ENCODE results near the gene PCAT7. TPM values are rescaled to one million over a fixed set of nuclear protein-coding genes. Genes with fewer than 3 reads are reported as not detected.
"Not testable (repeated sequence)": the region's sequence is repeated elsewhere in the genome, so short reads cannot be mapped to it uniquely, and the experiment has no call there.

PCAT7 gene
- total RNA-seq (under 1 TPM in 3 of 4 donors, not detected in 1; 0.12 to 0.62 (median 0.42) TPM), polyA plus RNA-seq (under 1 TPM in 2 of 3 donors, not detected in 1; 0.21 to 0.44 TPM)
- long read RNA-seq, donor 1: 0 reads
- long read RNA-seq, donor 2, partial matches to known transcripts: 0 of 1 reads
- long read RNA-seq, donor 2, other reads (novel, unspliced or antisense): 1 of 1 reads

DNA sequence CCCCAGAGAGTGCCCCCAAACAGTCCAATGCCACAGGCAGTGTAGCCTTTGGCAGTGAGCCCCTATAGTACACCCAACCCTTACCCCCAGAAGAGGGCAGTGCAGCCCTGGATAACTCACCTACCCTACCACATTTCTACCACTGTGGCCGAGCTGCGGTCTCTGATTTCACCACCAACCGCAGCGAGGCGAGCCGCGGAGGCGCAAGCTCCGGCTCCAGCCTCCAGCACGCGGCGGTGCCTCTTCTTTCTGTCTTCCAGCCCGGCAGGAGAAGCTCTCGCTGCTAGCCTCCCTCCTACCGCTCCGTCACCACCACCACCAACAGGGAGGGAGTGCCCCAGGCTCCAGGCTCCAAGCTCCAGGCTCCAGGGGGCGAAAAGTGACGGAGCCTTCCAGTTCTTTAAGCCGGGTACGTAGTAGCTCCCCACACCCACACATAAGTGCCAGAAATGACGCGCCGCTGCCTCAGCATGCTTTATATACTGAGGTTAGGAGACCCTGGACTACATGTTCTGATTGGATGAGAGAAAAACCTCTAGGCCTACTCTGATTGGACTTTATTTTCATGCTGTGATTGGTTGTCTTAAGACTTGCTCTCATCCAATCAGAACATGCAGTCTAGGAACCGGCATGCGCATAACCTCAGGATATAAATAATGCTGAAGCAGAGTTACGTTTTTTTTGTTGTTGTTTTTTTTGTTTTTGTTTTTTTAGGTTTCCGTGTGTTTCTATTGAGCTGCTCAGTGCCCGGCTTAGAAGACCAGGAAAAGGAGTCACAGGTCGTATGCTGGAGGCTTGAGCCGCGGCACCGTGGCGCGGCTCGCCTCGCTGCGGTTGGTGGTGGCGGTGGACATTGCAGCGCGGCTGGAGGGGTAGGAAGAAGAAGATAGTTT is at the start of gene PCAT7:
PCAT7 (plus strand) TSS at position 645 of the 893 bp plus-strand sequence.
- intact Hi-C loops (cut with DNase I): no loop called here
- no peak for DNase-seq
- peak within 1 kb of the TSS; percentile 46 for H3K4me3 ChIP-seq

GRCh38 chr9:94506370-94506769 is 48.5 kb upstream of the PCAT7 start:
- DNase-seq; H3K27ac ChIP-seq; H3K9me3 ChIP-seq; H3K4me3 ChIP-seq; H3K36me3 ChIP-seq (ENCODE audit: insufficient read depth in 1 of 2, low read depth in 1 of 2); H3K27me3 ChIP-seq (ENCODE audit: insufficient read depth in 3 of 3, low read length in 2 of 3); H3K4me1 ChIP-seq; ATAC-seq; intact Hi-C loops (cut with DNase I): not testable (repeated sequence)
- WGBS, 3 donors: 93 to 98% (median 97%) methylated on average over 4 of the region's 4 CpGs

More for the DNA sequence above, at the start of gene PCAT7:
- H3K27ac ChIP-seq: peak within 1 kb of the TSS; percentile 53
- TF ChIP-seq, protein P1, sequence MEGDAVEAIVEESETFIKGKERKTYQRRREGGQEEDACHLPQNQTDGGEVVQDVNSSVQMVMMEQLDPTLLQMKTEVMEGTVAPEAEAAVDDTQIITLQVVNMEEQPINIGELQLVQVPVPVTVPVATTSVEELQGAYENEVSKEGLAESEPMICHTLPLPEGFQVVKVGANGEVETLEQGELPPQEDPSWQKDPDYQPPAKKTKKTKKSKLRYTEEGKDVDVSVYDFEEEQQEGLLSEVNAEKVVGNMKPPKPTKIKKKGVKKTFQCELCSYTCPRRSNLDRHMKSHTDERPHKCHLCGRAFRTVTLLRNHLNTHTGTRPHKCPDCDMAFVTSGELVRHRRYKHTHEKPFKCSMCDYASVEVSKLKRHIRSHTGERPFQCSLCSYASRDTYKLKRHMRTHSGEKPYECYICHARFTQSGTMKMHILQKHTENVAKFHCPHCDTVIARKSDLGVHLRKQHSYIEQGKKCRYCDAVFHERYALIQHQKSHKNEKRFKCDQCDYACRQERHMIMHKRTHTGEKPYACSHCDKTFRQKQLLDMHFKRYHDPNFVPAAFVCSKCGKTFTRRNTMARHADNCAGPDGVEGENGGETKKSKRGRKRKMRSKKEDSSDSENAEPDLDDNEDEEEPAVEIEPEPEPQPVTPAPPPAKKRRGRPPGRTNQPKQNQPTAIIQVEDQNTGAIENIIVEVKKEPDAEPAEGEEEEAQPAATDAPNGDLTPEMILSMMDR (IDR thresholded peaks at IDR 0.05): peak; percentile 42
- H3K36me3 ChIP-seq (ENCODE audit: insufficient read depth in 1 of 2, low read depth in 1 of 2): peaks cover 0 to 11% of the 10 kb centered on the region in 2 donors
- WGBS, 3 donors: 81 to 86% (median 83%) methylated on average over 40 of the region's 40 CpGs
- peaks cover under 1% of the 10 kb centered on the region for H3K4me1 ChIP-seq
- ATAC-seq: peak; percentile 70 to 98 (median 92)
- H3K9me3 ChIP-seq: no peaks in the 10 kb centered on the region
- H3K27me3 ChIP-seq (ENCODE audit: insufficient read depth in 3 of 3, low read length in 2 of 3): no peaks in the 10 kb centered on the region

- H3K27ac ChIP-seq: no peak overlapping the region
- 84 to 91% (median 88%) methylated on average over 7 of the region's 7 CpGs for WGBS, 3 donors
- H3K36me3 ChIP-seq (ENCODE audit: insufficient read depth in 1 of 2, low read depth in 1 of 2): no peaks in the 10 kb centered on the region
- intact Hi-C loops (cut with DNase I): no loop called here
- H3K27me3 ChIP-seq (ENCODE audit: insufficient read depth in 3 of 3, low read length in 2 of 3): peaks cover 0 to 2% (median 0%) of the 10 kb centered on the region in 3 donors
- H3K4me3 ChIP-seq: no peak overlapping the region
- no peak for ATAC-seq
- no peaks in the 10 kb centered on the region for H3K9me3 ChIP-seq
- H3K4me1 ChIP-seq: no peaks in the 10 kb centered on the region
- no peak for DNase-seq
- TF ChIP-seq, protein P1 (IDR thresholded peaks at IDR 0.05): no peak
These were observed 47.2 kb upstream of the PCAT7 start for GRCh38 chr9:94507531-94508258.

- Histone ChIP-seq H3K4me1 (no peaks in the 10 kb centered on the region), H3K27ac (no peak overlapping the region), H3K36me3 (ENCODE audit: insufficient read depth in 1 of 2, low read depth in 1 of 2) (no peaks in the 10 kb centered on the region), H3K9me3 (no peaks in the 10 kb centered on the region), H3K4me3 (no peak overlapping the region), H3K27me3 (ENCODE audit: insufficient read depth in 3 of 3, low read length in 2 of 3) (no peaks in the 10 kb centered on the region)
- TF ChIP-seq, protein P1 (IDR thresholded peaks at IDR 0.05): no peak
- ATAC-seq (no peak), DNase-seq (no peak)
- intact Hi-C loops (cut with DNase I): no loop called here
- WGBS, 3 donors: 48 to 55% (median 52%) methylated on average over 6 of the region's 6 CpGs
These were observed 43.5 kb upstream of the PCAT7 start for GRCh38 chr9:94511134-94511954.

Data from psoas muscle (tissue), 8 donors.